Non-pigmented ciliary epithelial cell (primary cell): Measurements from ENCODE around the gene CGB2.
A peak's percentile ranks its signal among the peaks of the same experiment; 100 is the strongest.
"Not testable (repeated sequence)": the region's sequence is repeated elsewhere in the genome, so short reads cannot be mapped to it uniquely, and the experiment has no call there.

Experiments
- DNase-seq: peaks from one replicate; pipeline ENCODE4 v3.0.0-alpha.2; 2010; ENCODE audit warnings: low read depth

The CGB2 gene

DNA sequence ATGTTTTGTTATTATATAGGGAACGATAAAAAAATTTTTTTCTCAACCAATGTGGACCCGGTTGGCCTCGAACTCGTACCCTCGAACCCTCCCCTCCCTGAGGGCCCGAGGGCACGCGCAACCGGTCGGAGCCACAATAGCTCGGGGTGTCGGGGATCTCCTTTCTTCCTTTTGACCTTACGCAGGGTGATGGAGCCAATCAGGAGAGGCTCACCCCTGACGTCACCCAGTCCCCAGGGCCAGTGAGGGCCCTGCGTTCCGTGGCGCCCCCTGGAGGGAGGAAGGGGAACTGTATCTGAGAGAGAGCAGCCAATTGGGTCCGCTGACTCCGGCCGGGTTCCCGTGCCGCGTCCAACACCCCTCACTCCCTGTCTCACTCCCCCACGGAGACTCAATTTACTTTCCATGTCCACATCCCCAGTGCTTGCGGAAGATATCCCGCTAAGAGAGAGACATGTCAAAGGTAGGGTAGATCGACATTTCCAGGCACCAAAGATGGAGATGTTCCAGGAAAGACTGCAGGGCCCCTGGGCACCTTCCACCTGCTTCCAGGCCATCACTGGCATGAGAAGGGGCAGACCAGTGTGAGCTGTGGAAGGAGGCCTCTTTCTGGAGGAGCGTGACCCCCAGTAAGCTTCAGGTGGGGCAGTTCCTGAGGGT is at the start of gene CGB2:
Gene CGB2, plus strand, starts transcription at position 249 of the 660 bp plus-strand sequence. Its CDS starts 206 bp downstream, at position 455.
- not testable (repeated sequence) for DNase-seq

DNA sequence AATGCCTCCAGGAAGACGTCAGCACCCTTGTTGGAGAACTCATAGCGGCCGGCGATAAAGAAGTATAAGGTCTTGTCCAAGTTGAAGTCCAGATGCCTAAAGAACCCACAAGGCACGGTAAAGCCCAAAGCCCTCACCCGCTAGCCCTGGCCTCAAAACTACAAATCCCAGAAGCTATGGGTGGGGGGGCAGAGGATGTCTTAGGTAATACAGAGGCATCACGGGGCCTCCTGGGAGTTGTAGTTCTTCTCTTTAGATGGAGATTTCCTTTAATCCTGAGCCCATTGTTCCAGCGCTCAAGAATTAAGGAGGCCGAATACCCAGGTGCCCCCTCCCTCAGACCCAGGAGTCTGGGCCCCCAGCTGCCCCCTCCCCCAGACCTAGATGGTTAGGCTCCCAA is 49.4 kb upstream of the CGB2 start:
- DNase-seq, result no peak

DNA sequence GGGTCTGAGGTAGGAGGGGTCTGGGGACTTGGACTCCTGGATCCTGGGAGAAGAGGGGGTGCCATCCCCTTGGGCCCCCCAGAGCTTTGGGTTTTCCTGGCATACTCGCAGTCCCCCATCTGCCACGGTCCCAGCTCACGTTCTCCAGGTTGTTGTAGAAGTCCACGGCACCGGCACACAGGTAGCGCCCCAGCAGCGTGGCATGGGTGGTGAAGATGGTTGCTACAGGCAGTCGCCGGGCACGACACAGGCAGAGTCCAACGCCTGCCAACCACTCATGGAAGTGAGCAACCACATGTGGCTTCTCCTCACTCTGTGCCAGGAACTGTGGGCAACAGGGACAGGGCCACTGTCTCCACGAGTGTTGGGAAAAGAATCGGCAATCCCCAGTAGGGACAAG is 46.0 kb upstream of the CGB2 start:
- DNase-seq, result no peak

DNA sequence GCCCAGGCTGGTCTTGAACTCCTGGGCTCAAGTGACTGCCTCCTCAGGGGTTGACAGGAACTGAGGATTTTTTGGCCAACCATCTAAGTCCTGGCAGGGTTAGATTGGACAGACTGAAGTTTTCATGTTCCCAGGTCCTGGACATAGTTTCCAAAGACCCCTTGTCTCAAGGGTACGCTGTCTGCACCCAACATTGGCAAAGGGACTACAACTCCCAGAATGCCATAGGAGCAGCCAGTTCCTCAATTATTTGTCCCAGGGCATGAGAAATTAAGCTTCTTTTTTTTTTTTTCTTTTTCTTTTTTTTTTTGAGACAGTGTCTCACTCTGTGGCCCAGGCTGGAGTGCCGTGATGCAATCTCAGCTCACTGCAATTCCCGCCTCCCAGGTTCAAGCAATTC is 45.5 kb upstream of the CGB2 start:
- DNase-seq, result no peak

DNA sequence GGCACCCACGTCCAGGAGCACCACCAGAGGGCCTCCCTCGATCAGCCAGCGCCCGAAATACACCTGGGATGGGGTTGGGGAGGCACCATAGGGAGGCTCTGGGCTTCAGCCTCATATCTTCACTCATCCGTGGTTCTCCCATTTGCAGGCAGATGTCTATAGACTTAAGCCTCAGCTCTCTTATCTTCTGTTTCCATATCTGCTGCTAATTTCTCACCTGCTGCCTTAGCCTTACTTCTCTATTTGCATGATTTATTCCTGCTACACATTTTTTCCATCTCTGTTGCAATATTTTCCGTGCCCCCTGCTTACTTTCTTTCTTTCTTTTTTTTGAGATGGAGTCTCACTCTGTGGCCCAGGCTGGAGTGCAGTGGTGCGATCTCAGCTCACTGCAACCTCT is 44.4 kb upstream of the CGB2 start:
- no peak for DNase-seq

DNA sequence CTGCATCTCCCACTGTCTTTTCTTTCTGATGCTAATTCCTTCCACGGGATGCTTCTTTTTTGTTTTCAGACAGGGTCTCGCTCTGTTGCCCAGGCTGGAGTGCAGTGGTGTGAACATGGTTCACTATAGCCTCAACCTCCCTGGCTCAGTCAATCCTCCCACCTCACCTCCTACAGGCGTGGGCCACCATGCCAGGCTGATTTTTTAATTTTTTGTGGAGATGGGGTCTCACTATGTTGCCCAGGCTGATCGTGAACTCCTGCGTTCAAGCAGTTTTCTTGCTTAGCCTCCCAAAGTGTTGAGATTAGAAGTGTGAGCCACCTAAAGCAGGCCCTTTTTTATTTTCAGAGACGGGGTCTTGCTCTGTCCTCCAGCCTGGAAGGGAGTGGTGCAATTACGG is 43.4 kb upstream of the CGB2 start:
- no peak for DNase-seq

DNA sequence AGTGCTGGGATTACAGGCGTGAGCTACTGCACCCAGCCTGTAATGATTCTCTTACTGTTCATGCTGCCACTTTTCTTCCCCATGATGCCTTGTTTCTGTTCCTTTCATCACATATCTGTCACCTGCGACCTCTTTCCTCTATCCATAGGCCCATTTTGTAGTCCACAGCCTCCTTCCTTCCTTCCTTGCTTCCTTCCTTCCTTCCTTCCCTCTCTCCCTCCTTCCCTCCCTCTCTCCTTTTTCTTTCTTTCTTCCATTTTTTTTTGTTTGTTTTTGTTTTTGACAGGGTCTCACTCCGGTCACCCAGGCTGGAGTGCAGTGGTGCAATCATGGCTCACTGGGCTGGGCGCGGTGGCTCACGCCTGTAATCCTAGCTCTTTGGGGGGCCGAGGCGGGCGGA is 42.8 kb upstream of the CGB2 start:
- no peak for DNase-seq

DNA sequence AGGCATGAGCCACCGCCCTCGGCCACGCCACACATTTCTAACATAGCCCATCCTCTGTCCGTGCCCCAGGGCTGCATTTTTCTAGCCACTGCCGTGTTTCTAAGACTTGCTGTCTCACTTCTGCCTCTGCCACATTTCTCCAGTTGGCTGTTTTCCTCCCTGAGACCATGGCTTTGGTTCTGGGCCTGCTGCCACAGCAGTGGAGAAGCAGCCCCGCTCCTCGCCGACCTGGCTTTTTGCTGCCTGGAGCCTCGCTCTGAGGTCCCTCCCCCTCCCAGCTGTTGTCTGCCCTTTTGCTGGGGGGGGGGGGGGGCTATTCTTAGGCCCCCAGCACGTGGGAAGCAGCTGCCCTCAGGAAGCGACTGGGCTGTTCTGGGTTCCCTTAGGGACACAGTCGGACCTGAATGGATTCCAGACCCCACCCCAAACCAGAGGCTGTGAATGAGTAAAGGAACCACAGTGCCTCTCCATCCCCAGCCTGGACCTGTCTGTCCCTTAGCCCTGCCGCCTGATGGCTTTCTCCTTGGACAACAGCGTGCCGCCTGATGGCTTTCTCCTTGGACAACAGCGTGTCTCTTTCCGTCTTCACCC is 41.9 kb upstream of the CGB2 start:
- DNase-seq, result no peak

DNA sequence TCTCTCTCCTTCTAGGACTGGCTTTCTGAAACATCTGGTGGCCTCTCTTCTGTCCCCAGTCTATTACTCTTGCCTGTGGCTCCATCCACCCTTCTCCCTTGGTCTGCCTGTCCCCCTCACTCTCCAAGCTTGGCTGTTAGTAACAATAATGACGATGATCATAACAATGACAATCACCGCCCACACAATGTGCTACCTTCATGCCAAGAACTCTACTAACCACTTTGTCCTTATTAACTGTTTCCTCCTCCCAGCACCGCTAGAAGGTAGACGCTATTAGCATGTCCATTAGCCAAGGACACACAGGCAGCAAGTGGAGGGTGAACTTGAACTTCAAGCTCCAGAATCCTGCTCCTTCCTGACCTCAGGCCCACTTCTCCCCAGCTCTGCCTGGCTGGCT is 41.3 kb upstream of the CGB2 start:
- no peak for DNase-seq

DNA sequence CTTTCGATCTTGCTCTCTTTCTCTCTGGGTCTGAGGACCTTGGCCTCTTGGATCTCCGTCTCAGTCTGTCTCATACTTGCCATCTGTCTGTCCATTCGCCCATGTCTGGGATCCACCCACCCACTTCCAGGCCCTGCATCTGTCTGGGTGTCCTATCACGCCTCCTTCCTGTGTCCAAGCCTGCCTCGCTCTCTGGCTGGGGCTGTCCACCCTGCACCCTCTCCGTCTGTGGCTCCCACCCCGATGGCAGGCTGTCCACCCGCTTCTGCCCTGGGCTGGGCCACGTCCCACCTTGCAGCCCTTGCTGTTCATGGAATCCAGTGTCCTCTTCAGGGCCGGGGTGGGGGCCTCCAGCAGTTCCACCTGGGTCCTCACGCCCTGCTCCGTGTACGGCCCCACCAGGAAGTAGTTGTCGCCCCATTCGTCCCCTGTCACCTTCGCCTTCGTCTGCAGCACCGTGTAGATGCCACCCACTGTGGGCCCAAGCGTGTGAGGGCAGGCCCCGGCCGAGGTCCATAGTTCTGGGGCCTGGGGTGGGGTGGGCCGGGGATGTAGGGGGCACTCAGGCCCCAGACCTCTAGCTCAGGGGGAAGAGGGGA is 40.6 kb upstream of the CGB2 start:
- DNase-seq, result no peak

DNA sequence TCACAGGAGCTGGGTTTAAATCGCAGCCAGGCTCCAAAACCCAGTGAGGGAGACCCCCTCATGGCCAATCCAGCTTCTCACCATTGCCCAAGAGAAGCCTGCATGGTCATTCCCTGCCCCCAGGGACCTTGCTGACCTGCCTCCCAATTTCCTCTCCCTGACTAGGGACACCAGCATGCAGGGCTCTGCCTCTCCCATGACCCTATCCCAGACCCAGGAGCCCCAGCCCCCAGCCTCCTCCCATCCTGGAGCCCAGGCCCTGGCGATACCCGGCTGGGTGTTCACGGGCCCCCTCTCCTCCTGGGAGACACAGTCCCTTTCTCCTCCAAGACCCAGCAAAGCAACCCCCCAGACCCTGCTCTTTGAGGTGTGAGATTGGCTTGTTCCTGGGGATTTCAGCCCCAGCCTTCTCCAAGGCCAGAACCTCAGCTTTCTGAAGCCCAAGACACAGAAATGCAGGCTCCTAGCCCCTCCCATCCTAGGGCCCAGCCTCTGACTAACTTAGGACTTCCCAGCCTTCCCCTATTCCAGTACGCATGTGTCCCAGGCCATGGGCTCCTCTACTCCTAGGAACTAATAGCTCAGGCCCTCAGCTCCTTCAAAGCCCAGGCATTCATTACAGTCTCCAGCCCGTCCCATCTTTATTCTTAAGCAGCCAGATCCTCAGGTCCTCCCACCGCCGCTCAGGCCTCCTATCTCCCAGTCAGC is 39.7 kb upstream of the CGB2 start:
- DNase-seq, result no peak

DNA sequence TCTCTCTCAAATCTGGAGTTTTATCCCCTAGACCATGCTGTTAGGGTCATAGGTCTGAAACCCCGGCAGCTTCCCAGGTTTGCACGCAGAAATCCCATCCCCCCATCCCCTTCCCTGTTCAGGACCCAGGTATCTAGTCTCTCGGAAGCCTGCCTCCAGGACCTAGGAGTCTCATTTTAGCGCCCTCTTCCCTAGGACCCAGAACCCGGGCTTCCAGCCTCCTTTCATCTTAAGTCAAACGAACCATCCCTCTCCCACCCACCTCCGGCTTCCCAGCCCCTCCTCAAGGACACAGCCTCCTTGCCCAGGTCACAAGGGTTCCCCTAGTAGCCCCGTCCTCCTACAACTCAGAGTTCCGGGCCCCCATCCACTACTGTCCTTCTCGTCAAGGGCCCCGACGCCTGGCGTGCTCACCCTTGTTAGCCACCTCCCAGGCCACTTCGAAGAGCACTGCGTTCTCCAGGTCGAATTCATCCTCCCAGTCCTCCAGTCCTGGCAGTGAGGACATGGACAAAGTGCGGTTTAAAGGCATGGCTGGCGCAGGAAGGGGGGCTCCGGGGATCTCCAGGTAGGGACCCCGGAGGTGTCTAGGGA is 39.0 kb upstream of the CGB2 start:
- DNase-seq, result no peak

DNA sequence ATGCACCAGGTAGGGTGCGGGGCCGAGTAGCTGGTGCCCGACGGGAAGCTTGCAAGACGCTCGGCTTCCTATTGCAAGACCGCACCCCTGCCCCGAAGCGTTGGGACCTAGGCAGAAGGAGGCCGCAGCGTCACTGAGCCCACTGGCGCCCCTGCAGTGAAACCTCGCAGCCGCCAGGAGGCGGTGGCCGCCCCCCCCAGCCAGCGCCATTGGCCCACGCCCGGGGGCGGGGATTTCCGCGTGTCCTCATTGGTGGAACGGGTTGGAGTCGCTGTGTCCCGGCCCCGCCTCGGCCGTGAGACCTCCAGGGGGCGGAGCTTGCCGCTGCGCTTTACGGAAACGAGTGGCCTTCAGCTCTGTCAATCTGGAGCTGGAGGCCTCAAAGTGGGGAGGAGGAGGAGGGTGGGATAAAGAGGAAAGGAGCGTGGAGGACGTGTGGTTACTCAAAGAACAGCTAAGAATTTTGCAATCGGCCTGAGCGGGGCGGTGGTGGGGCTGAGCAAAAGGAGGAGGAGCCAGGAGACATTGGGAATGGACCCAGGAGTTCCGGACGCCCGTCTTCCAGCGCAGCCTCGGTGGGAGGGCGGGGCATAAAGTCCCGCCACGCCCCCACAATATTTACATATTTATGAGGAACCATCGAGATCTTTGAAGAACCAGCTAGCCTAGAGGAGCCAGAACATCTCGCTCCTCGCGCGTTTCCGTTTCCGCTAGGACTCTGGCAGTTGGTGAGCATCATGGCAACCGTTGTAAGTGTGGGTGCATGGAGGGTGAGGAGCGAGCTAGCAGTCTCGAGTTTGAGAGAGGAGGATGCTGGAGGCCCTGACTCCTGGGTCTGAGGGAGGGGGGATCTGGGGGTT is 38.3 kb upstream of the CGB2 start, which contains the start of the genes GYS1 and RUVBL2:
Gene GYS1, minus strand, starts transcription at position 135 of the 860 bp plus-strand sequence. CDS start 197 bp downstream, outside the sequence.
Gene RUVBL2, plus strand, starts transcription at position 713 of the 860 bp plus-strand sequence. Its CDS starts 25 bp downstream, at position 738.
- peak; percentile 97 for DNase-seq

DNA sequence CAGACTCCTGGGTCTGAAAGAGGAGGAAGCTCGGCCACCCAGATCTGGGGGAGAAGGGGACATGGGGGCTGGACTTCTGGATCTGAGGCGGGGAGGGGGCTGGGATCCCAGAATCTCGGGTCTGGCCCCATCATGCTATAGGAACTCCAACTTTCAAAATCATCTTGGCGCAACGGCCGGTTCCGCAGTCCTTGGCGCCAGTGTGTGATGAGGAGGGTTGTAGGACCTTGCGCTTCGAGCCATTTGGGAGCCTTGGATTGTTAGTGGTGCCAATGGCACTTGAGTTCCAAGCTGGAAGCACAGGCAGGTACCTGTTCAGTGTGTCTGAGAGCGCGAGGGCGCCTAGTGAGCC is 37.7 kb upstream of the CGB2 start:
- DNase-seq, result no peak

DNA sequence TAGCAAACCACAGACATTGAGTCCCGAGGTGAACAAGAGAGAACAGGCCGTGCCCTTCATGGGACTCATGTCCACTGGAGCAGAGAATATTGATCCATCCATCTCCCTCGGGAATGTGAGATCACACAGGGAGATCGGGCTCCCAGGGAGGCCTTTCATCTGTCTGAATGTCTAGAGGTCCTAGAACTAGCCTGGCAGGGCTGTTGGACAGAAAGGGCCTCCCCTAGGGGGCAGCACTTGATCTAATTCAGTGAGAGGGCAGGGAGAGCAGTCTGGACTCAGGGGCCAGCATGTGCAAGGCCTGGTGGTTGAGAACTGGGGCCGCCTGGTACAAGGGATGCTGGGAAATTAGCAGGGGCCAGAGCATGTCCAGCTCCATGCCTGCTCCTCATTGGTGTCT is 33.7 kb upstream of the CGB2 start:
- no peak for DNase-seq

DNA sequence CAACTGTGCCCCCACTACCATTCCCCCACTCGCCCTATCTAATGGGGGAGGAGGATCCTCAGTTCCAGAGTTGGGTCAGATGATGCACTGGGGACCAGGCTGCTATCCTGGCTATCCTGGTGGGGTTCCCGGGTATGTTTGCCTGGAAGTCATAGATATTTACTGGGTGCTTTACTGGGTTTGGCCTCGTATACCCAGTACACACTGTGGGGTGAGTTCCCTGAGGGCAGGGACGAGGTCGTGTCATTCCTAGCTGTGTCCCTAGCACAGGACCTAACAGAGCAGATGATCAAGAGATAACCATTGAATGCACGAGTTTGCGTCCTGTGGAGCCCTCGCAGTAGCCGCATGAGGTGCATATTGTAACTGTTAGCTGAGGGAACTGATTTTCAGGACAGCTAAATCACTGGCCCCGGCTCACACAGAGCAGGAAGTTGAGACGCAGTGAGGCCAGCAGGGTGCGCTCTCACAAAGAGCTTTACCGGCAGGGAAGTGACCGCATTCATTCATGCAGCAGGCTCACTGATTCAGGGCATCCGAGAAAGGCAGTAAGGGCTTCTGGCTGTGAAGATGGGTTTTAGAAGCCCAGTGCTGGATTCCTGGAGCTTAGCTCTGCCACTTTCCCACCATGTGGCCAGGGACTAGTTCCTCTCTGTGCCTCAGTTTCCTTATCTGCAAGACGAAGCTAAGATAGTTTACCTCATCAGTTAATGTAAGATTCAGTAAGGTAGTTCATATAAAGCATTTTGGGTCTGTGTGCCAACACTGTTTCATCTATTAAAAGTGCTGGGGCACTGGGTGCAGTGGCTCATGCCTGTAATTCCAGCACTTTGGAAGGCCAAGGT is 32.0 kb upstream of the CGB2 start:
- no peak for DNase-seq

DNA sequence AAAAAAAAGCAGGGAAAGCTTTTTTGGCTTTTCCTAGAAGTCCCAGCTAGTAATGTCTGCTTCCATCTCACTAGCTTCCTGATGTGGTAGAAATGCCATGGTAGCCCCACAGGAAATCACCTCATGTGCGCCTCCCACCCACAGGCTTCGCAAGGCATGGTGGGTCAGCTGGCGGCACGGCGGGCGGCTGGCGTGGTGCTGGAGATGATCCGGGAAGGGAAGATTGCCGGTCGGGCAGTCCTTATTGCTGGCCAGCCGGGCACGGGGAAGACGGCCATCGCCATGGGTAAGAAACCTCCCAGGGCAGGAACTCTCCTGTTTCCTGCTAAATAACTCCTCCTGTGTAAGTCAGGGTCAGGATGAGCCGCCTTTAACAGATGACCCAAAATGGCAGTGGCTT is 27.6 kb upstream of the CGB2 start:
- DNase-seq, result no peak

DNA sequence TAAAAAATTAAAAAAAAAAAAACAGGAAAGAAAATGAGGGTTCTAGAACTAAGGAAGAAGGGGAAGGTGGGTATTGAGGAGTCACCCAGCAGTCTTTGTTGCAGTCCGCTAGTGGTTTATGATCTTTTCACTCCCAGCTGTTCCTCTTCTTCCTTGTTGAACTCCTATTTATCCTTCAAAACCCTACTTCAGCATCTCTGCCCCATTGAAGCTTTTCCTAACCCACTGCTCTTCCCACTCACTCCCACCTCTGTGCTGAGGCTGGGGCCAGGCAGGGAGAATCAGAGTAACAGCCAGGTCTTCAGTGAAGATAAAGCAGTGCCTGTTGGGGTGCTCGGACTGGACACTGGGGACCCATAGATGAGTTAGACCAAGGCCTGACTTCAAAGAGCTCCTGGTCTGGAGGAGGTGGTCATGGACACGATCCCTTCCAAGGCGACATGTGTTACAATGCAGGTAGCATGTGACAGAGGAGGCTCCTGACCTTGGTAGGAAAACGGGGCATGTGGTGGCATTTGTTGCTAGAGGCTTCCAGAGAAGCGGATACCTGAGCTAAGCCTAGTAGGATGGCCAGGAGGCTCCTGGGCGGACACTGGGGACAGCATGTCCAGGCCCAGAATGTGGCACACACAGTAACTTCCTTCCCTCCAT is 26.6 kb upstream of the CGB2 start:
- DNase-seq, result no peak

DNA sequence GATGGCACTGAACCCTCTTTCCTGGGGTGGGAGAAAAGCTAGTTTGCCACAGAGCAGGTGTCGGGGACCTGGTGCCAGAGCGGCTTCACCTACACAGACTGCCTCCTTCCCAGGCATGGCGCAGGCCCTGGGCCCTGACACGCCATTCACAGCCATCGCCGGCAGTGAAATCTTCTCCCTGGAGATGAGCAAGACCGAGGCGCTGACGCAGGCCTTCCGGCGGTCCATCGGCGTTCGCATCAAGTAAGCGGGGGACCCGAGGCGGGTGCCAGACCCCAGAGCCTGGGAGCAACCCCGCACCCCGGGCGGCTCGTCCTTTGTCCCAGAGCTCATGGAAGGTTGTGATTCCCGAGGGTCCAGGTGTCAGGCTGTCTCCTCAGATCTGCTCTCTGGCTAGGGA is 24.8 kb upstream of the CGB2 start:
- no peak for DNase-seq

DNA sequence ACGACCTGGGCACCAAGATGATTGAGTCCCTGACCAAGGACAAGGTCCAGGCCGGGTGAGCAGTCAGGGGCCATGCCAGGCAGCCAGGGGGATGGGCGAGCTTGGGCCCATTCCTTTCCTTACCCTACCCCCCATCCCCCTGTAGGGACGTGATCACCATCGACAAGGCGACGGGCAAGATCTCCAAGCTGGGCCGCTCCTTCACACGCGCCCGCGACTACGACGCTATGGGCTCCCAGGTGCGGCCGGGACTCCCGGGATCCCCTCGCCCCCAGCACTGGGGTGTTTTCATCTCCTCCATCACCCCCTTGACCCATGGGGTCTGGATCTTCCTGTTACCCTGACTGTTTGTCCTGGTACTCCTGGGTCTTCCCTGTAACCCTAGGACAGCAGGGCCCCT is 21.9 kb upstream of the CGB2 start:
- no peak for DNase-seq
